HepG2 (cell line): ENCODE results near the gene SNRPB2. TPM values are rescaled to one million over a fixed set of nuclear protein-coding genes. Genes with fewer than 3 reads are reported as not detected.

Experiments
- BHLHE40 ChIP-seq: IDR thresholded peaks from 2 replicates; pipeline ENCODE4 v1.6.1; 2011; ENCODE audit warnings: low read length, improper control_type of control experiment
- CENPT ChIP-seq: sonication (generic); formaldehyde crosslinking; IDR thresholded peaks from 2 replicates; pipeline ENCODE4 v1.8.0; 2022; ENCODE audit warnings: low read depth, mild to moderate bottlenecking, moderate library complexity, missing genetic modification reagents
- GFI1 ChIP-seq: sonication (generic); formaldehyde crosslinking; IDR thresholded peaks from 2 replicates; pipeline ENCODE4 v1.5.0; 2020; ENCODE audit warnings: missing genetic modification reagents, mild to moderate bottlenecking, borderline replicate concordance
- HCFC1 ChIP-seq: fragments of 150-350 bp; IDR thresholded peaks from 2 replicates; pipeline ENCODE4 v1.6.1; 2014; ENCODE audit warnings: low read depth, low read length
- NFKB2 ChIP-seq: sonication (generic); formaldehyde crosslinking; IDR thresholded peaks from 2 replicates; pipeline ENCODE4 v1.4.0; 2020; ENCODE audit warnings: missing genetic modification reagents, borderline replicate concordance
- PHF5A ChIP-seq: IDR thresholded peaks from one replicate; pipeline ENCODE4 v1.6.1; 2018; ENCODE audit warnings: low read depth, missing genetic modification reagents; ENCODE audit not compliant: unreplicated experiment
- SCMH1 ChIP-seq: sonication (generic); formaldehyde crosslinking; IDR thresholded peaks from 2 replicates; pipeline ENCODE4 v1.9.0; 2021; ENCODE audit warnings: missing genetic modification reagents, mild to moderate bottlenecking, borderline replicate concordance
- SRSF1 ChIP-seq: fragments of 200-400 bp; formaldehyde crosslinking; optimal IDR thresholded peaks from 2 replicates; pipeline ENCODE3; 2017; ENCODE audit warnings: mild to moderate bottlenecking, low read depth, low read length, moderate library complexity
- SYNCRIP ChIP-seq: fragments of 200-400 bp; formaldehyde crosslinking; IDR thresholded peaks from 2 replicates; pipeline ENCODE4 v1.6.1; 2018; ENCODE audit warnings: mild to moderate bottlenecking, low read depth, low read length; ENCODE audit not compliant: insufficient read depth
- TAF1 ChIP-seq: sonication (generic); formaldehyde crosslinking; IDR thresholded peaks from 2 replicates; pipeline ENCODE4 v1.4.0; 2020; ENCODE audit warnings: missing genetic modification reagents
- TAF15 ChIP-seq: fragments of 200-400 bp; formaldehyde crosslinking; IDR thresholded peaks from one replicate; pipeline ENCODE4 v1.6.1; 2018; ENCODE audit warnings: mild to moderate bottlenecking, low read depth, low read length; ENCODE audit not compliant: poor library complexity, severe bottlenecking
- ZBTB3 ChIP-seq: sonication (generic); formaldehyde crosslinking; IDR thresholded peaks from 2 replicates; pipeline ENCODE4 v1.4.0; 2020; ENCODE audit warnings: low read depth, mild to moderate bottlenecking, moderate library complexity, missing genetic modification reagents, borderline replicate concordance
- ZBTB37 ChIP-seq: sonication (generic); formaldehyde crosslinking; IDR thresholded peaks from 2 replicates; pipeline ENCODE4 v1.4.0; 2020; ENCODE audit warnings: mild to moderate bottlenecking, missing genetic modification reagents
- ZBTB38 ChIP-seq: sonication (generic); formaldehyde crosslinking; IDR thresholded peaks from 2 replicates; pipeline ENCODE4 v1.5.1; 2020; ENCODE audit warnings: mild to moderate bottlenecking, missing genetic modification reagents
- ZNF101 ChIP-seq: sonication (generic); formaldehyde crosslinking; IDR thresholded peaks from 2 replicates; pipeline ENCODE4 v1.4.0; 2020; ENCODE audit warnings: mild to moderate bottlenecking, low read depth, missing genetic modification reagents, borderline replicate concordance
- ZNF124 ChIP-seq: sonication (generic); formaldehyde crosslinking; IDR thresholded peaks from 2 replicates; pipeline ENCODE4 v1.4.0; 2020; ENCODE audit warnings: missing genetic modification reagents
- ZNF253 ChIP-seq: sonication (generic); formaldehyde crosslinking; IDR thresholded peaks from 2 replicates; pipeline ENCODE4 v1.8.0; 2022; ENCODE audit warnings: mild to moderate bottlenecking, missing genetic modification reagents, borderline replicate concordance
- ZNF274 ChIP-seq: sonication (generic); formaldehyde crosslinking; IDR thresholded peaks from 2 replicates; pipeline ENCODE4 v1.5.1; 2020; ENCODE audit warnings: mild to moderate bottlenecking, missing genetic modification reagents
- ZNF354B ChIP-seq: sonication (generic); formaldehyde crosslinking; IDR thresholded peaks from 2 replicates; pipeline ENCODE4 v1.8.0; 2022; ENCODE audit warnings: mild to moderate bottlenecking, missing genetic modification reagents
- ZNF558 ChIP-seq: sonication (generic); formaldehyde crosslinking; IDR thresholded peaks from 2 replicates; pipeline ENCODE4 v1.9.0; 2022; ENCODE audit warnings: mild to moderate bottlenecking, missing genetic modification reagents, borderline replicate concordance
- ZNF678 ChIP-seq: sonication (generic); formaldehyde crosslinking; IDR thresholded peaks from 2 replicates; pipeline ENCODE4 v1.4.0; 2020; ENCODE audit warnings: mild to moderate bottlenecking, missing genetic modification reagents
- ZNF883 ChIP-seq: sonication (generic); formaldehyde crosslinking; IDR thresholded peaks from 2 replicates; pipeline ENCODE4 v1.5.1; 2020; ENCODE audit warnings: mild to moderate bottlenecking, missing genetic modification reagents; ENCODE audit errors: not compliant biosample characterization
- ZZZ3 ChIP-seq: sonication (generic); formaldehyde crosslinking; IDR thresholded peaks from 2 replicates; pipeline ENCODE4 v1.4.0; 2020; ENCODE audit warnings: missing genetic modification reagents, mild to moderate bottlenecking, borderline replicate concordance
- polyA plus RNA-seq, 8 experiments: library from polyadenylated mRNA; depleted of rRNA in 3 of 8; stranded (reverse) in 7 of 8; unstranded in 1 of 8; fragments of >200 nt; fragmentation: Illumina TruSeq in 4 of 8; extraction: Trizol in 4 of 8; gene quantifications; 2 replicates each; pipeline versions ENCODE4 v1.2.1 to v1.2.3, GENCODE V29; 2011 to 2016; ENCODE audit warnings: low read depth in 4 of 8, missing spikeins in 1 of 8, mixed read lengths in 1 of 8; ENCODE audit not compliant: insufficient read depth in 1 of 8
- total RNA-seq, 5 experiments: library from RNA; depleted of rRNA; stranded (reverse); fragments of >200 nt; fragmentation: Illumina TruSeq; extraction: Trizol; gene quantifications; 2 replicates each; pipeline ENCODE4 v1.2.3, GENCODE V29; 2016; ENCODE audit warnings: low read depth in 1 of 5
- TF ChIP-seq, protein P1 (sequence below): sonication (generic); formaldehyde crosslinking; conservative IDR thresholded peaks from 2 replicates; pipeline ENCODE4 v1.8.1; 2023; ENCODE audit warnings: missing genetic modification reagents
- TF ChIP-seq, protein P2 (sequence below): sonication (generic); formaldehyde crosslinking; IDR thresholded peaks from 2 replicates; pipeline ENCODE4 v1.5.0; 2020; ENCODE audit warnings: mild to moderate bottlenecking, missing genetic modification reagents, moderate library complexity
- TF ChIP-seq, protein P3 (sequence below): sonication (generic); formaldehyde crosslinking; IDR thresholded peaks from 2 replicates; pipeline ENCODE4 v1.8.0; 2023; ENCODE audit warnings: mild to moderate bottlenecking, missing genetic modification reagents

SNRPB2 gene
- total and polyA plus RNA-seq, 2 of the 13 experiments (the other 11 are each of a cell fraction or from before 2014, with no cell fraction given), result 107 to 204 TPM

DNA sequence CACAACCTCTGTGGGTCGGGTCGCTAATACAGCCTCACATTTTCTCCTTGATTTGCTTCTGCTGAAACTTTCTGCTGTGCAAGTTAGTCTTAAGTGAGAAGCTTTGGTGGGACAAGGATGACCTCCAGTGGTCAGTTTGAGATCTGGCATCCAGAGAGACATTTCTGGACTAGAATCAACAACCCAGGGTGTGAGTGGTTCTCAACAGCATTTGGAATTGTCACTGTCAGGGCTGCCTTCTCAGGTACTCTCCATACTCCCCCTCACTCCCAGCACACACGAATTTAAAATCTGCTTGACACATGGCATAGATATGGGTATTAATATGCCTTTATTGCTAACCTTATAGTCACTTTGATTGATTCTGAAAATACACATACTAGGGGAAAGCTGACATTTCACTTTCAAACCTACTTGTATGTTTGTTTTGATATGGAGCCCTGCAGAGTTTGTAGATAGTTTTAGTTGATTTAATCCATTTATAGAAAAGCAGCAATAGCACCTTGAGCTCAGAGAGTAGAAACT is 31.5 kb downstream of the SNRPB2 start (continued):
- no peak for TF ChIP-seq GFI1 (CRISPR knock-in tag)
- TF ChIP-seq ZNF678 (CRISPR knock-in tag), result no peak
- TF ChIP-seq ZNF558 (CRISPR knock-in tag), result no peak
- TF ChIP-seq ZNF253 (CRISPR knock-in tag), result no peak
- TF ChIP-seq, protein P1, sequence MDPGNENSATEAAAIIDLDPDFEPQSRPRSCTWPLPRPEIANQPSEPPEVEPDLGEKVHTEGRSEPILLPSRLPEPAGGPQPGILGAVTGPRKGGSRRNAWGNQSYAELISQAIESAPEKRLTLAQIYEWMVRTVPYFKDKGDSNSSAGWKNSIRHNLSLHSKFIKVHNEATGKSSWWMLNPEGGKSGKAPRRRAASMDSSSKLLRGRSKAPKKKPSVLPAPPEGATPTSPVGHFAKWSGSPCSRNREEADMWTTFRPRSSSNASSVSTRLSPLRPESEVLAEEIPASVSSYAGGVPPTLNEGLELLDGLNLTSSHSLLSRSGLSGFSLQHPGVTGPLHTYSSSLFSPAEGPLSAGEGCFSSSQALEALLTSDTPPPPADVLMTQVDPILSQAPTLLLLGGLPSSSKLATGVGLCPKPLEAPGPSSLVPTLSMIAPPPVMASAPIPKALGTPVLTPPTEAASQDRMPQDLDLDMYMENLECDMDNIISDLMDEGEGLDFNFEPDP (CRISPR knock-in tag), result no peak
- TF ChIP-seq NFKB2 (CRISPR knock-in tag), result no peak
- TF ChIP-seq SYNCRIP, result no peak
- TF ChIP-seq HCFC1, result no peak
- peak; percentile 12; the same call in 1 of the 2 replicates for TF ChIP-seq BHLHE40
- TF ChIP-seq SRSF1, result no peak
- no peak for TF ChIP-seq ZNF124 (CRISPR knock-in tag)
- TF ChIP-seq, protein P2, sequence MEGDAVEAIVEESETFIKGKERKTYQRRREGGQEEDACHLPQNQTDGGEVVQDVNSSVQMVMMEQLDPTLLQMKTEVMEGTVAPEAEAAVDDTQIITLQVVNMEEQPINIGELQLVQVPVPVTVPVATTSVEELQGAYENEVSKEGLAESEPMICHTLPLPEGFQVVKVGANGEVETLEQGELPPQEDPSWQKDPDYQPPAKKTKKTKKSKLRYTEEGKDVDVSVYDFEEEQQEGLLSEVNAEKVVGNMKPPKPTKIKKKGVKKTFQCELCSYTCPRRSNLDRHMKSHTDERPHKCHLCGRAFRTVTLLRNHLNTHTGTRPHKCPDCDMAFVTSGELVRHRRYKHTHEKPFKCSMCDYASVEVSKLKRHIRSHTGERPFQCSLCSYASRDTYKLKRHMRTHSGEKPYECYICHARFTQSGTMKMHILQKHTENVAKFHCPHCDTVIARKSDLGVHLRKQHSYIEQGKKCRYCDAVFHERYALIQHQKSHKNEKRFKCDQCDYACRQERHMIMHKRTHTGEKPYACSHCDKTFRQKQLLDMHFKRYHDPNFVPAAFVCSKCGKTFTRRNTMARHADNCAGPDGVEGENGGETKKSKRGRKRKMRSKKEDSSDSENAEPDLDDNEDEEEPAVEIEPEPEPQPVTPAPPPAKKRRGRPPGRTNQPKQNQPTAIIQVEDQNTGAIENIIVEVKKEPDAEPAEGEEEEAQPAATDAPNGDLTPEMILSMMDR, result peak; percentile 97
- TF ChIP-seq ZNF354B, result no peak
- TF ChIP-seq ZNF274 (CRISPR knock-in tag), result no peak
- no peak for TF ChIP-seq CENPT (CRISPR knock-in tag)
- TF ChIP-seq ZNF883 (CRISPR knock-in tag), result no peak
- TF ChIP-seq TAF15, result no peak
- no peak for TF ChIP-seq ZNF101
- no peak for TF ChIP-seq TAF1 (CRISPR knock-in tag)
- TF ChIP-seq, protein P3, sequence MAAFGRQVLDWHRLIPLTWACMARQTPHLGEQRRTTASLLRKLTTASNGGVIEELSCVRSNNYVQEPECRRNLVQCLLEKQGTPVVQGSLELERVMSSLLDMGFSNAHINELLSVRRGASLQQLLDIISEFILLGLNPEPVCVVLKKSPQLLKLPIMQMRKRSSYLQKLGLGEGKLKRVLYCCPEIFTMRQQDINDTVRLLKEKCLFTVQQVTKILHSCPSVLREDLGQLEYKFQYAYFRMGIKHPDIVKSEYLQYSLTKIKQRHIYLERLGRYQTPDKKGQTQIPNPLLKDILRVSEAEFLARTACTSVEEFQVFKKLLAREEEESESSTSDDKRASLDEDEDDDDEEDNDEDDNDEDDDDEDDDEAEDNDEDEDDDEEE (CRISPR knock-in tag), result no peak
- TF ChIP-seq SCMH1 (CRISPR knock-in tag), result no peak
- no peak for TF ChIP-seq ZBTB38 (CRISPR knock-in tag)
- no peak for TF ChIP-seq ZZZ3 (CRISPR knock-in tag)
- TF ChIP-seq PHF5A, result no peak
- TF ChIP-seq ZBTB3 (CRISPR knock-in tag), result no peak
- TF ChIP-seq ZBTB37 (CRISPR knock-in tag), result no peak
